Measurements from ENCODE around the gene CA4. TPM values are rescaled to one million over a fixed set of nuclear protein-coding genes. Genes with fewer than 3 reads are reported as not detected.
A peak's percentile ranks its signal among the peaks of the same experiment; 100 is the strongest.

CA4 gene
- total and polyA plus RNA-seq, 4 donors: 0.31 to 10.5 (median 4.1) TPM

DNA sequence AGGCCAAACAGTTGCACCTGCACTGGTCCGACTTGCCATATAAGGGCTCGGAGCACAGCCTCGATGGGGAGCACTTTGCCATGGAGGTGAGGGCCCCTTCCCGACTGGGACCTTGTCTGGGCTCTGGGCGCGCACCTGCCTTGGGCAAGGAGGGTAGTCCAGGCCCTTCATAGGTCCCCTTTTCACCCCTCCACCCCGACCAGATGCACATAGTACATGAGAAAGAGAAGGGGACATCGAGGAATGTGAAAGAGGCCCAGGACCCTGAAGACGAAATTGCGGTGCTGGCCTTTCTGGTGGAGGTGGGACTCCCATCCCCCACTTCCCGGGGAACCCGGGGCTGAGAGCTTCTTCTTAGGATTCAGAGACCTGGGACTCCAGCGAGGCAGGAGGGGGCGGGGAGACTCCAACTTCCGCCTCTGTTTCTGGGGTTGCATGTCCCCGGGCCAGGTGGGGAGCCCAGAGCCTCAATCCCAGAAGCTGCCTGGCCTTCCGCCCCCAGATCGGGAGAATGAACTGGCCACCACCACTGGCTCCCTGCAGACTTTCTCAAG, 7.8 kb downstream of the CA4 start:
- no peak overlapping the region for H3K27ac ChIP-seq (ENCODE audit: low read depth in 1 of 2, low read length in 2 of 2)
- intact Hi-C loops (cut with DNase I): no loop called here
- DNase-seq (peak in 1 of 2 donors; percentile 31), ATAC-seq (ENCODE audit: low FRiP score) (no peak)
- H3K4me3 ChIP-seq (ENCODE audit: low read length in 2 of 2): no peak overlapping the region
- no peaks in the 10 kb centered on the region for H3K27me3 ChIP-seq (ENCODE audit: control insufficient read depth in 1 of 2, insufficient read depth in 2 of 2, low read length in 1 of 2)
- H3K36me3 ChIP-seq (ENCODE audit: control insufficient read depth in 1 of 2, insufficient read depth in 2 of 2, low read length in 1 of 2): no peaks in the 10 kb centered on the region
- no peaks in the 10 kb centered on the region for H3K9me3 ChIP-seq (ENCODE audit: control insufficient read depth, low read length)
- H3K4me1 ChIP-seq (ENCODE audit: control insufficient read depth in 1 of 2, insufficient read depth in 2 of 2, low read length in 2 of 2): no peaks in the 10 kb centered on the region
- WGBS, 2 donors: 71 to 73% methylated on average over 18 of the region's 18 CpGs

DNA sequence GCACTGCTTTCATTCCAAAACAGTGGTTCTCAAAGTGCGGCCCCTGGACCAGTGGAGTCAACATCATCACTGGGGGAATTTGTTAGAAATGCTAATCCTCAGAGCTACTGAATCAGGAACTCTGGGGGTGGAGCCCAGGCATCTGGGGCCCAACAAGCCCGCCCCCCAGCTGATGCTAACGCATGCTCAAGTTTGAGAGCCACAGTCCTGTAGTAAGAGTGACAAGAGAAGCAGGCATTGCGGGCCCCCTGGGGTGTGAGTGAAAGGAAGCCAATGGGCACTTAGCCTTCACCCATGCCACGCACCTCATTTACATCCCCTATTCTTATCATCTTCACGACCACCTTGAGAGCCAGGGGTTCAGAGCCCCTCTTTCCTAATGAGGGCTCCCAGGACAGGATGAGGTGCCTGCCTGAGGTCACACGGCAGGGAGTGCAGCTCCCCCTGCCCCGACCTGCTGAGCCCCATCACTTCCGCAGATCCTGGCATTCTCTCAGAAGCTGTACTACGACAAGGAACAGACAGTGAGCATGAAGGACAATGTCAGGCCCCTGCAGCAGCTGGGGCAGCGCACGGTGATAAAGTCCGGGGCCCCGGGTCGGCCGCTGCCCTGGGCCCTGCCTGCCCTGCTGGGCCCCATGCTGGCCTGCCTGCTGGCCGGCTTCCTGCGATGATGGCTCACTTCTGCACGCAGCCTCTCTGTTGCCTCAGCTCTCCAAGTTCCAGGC, 9.1 kb downstream of the CA4 start:
- DNase-seq (no peak), ATAC-seq (ENCODE audit: low FRiP score) (no peak)
- no peak overlapping the region for H3K4me3 ChIP-seq (ENCODE audit: low read length in 2 of 2)
- intact Hi-C loops (cut with DNase I): no loop called here
- no peaks in the 10 kb centered on the region for H3K36me3 ChIP-seq (ENCODE audit: control insufficient read depth in 1 of 2, insufficient read depth in 2 of 2, low read length in 1 of 2)
- no peaks in the 10 kb centered on the region for H3K27me3 ChIP-seq (ENCODE audit: control insufficient read depth in 1 of 2, insufficient read depth in 2 of 2, low read length in 1 of 2)
- WGBS, 2 donors: 23 to 31% methylated on average over 19 of the region's 19 CpGs
- H3K9me3 ChIP-seq (ENCODE audit: control insufficient read depth, low read length): no peaks in the 10 kb centered on the region
- H3K4me1 ChIP-seq (ENCODE audit: control insufficient read depth in 1 of 2, insufficient read depth in 2 of 2, low read length in 2 of 2): no peaks in the 10 kb centered on the region
- H3K27ac ChIP-seq (ENCODE audit: low read depth in 1 of 2, low read length in 2 of 2): no peak overlapping the region

DNA sequence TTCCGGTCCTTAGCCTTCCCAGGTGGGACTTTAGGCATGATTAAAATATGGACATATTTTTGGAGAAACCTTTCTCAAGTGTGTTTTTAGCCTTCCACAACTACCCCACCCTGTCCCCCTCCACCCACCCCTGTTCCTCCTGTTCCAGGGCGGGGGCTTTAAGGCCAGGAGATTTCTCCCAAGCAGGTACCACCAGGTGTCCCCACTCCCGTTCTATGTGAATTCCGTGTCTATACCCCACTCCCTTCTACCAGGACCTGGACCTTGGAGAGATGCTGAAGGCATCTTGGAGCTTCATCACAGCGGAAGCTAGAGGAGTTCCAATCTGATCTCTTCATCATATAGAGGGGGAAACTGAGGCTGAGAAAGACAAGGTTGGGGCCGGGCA, 9.7 kb downstream of the CA4 start:
- intact Hi-C loops (cut with DNase I): no loop called here
- Histone ChIP-seq H3K36me3 (ENCODE audit: control insufficient read depth in 1 of 2, insufficient read depth in 2 of 2, low read length in 1 of 2) (no peaks in the 10 kb centered on the region), H3K27ac (ENCODE audit: low read depth in 1 of 2, low read length in 2 of 2) (no peak overlapping the region), H3K4me3 (ENCODE audit: low read length in 2 of 2) (no peak overlapping the region), H3K9me3 (ENCODE audit: control insufficient read depth, low read length) (no peaks in the 10 kb centered on the region), H3K27me3 (ENCODE audit: control insufficient read depth in 1 of 2, insufficient read depth in 2 of 2, low read length in 1 of 2) (no peaks in the 10 kb centered on the region), H3K4me1 (ENCODE audit: control insufficient read depth in 1 of 2, insufficient read depth in 2 of 2, low read length in 2 of 2) (no peaks in the 10 kb centered on the region)
- WGBS, 2 donors: 60 to 70% methylated on average over 6 of the region's 6 CpGs
- no peak for DNase-seq
- ATAC-seq (ENCODE audit: low FRiP score): no peak

DNA sequence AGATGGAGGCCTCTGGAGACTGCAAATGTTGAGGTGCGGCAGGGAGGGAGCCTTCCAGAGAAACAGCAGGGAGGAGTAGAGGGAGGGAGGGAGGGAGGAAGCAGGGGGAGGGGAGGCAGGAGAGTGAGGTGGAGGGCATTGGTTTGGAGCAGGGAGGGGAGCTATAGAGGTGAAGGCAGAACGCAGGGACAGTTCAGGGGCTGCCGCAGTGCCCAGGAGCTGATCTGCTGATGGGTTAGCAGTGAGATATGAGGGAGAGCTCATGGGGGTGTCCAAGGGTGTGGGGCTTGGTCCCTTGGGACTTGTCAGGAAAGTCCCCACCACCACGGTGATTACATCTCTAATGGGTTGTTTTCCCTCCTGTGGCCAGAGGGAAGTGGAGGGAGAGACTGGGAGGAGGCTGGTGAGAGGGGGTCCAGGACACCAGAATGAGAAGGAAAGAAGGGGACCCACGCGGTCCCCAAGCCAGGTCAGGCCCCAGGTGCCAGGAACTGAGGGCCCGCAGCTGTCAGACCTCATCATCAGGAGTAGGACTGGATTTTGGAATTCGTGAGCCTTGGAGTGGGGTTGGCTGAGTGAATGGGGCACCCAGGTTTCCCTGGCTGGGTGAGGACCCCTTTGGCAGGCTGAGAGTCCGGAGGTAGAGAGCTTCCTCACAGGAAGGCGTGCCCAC, 11.2 kb downstream of the CA4 start:
- Histone ChIP-seq H3K27me3 (ENCODE audit: control insufficient read depth in 1 of 2, insufficient read depth in 2 of 2, low read length in 1 of 2) (no peaks in the 10 kb centered on the region), H3K9me3 (ENCODE audit: control insufficient read depth, low read length) (no peaks in the 10 kb centered on the region), H3K4me1 (ENCODE audit: control insufficient read depth in 1 of 2, insufficient read depth in 2 of 2, low read length in 2 of 2) (no peaks in the 10 kb centered on the region), H3K4me3 (ENCODE audit: low read length in 2 of 2) (no peak overlapping the region), H3K27ac (ENCODE audit: low read depth in 1 of 2, low read length in 2 of 2) (no peak overlapping the region), H3K36me3 (ENCODE audit: control insufficient read depth in 1 of 2, insufficient read depth in 2 of 2, low read length in 1 of 2) (no peaks in the 10 kb centered on the region)
- ATAC-seq (ENCODE audit: low FRiP score): no peak
- 46 to 52% methylated on average over 10 of the region's 10 CpGs for WGBS, 2 donors
- DNase-seq: no peak
- intact Hi-C loops (cut with DNase I): no loop called here

DNA sequence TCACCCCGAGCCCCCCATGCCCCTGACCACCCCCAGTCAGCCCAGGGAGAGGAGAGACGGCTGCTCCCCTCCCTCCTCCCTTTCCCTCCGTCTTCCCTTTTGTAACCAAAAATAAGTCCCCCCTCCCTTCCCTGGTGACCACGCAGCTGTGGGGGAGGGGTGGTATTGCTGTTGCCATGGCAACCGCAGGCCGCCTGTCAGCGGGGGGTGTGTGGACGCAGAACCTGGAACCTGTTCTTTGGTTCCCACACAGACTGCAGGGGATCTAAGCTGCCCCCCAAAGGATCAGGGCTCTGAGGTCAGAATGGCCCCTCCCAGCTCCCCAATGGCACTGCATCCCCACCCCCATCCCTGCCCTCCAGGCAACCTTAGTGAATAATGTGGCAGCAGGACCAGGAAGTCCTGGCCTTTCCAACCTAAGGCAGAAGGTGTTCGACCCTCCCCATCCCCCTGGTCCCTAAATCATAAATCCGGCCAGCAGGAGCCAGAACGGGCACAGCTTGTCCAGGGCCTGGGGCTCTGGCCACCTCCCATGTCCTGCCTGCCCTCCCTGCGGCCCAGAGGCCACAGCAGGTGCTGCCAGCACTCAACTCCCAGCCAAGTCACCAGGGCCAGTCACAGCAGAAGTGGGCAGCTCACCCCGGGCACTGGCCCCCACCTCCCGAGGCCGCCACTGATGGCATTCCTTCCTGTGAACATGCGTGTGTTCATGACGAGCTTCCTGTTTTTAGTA, 12.0 kb downstream of the CA4 start:
- 36 to 41% methylated on average over 16 to 17 of the region's 17 CpGs for WGBS, 2 donors
- Histone ChIP-seq H3K4me3 (ENCODE audit: low read length in 2 of 2) (no peak overlapping the region), H3K27me3 (ENCODE audit: control insufficient read depth in 1 of 2, insufficient read depth in 2 of 2, low read length in 1 of 2) (no peaks in the 10 kb centered on the region), H3K36me3 (ENCODE audit: control insufficient read depth in 1 of 2, insufficient read depth in 2 of 2, low read length in 1 of 2) (no peaks in the 10 kb centered on the region), H3K9me3 (ENCODE audit: control insufficient read depth, low read length) (no peaks in the 10 kb centered on the region), H3K4me1 (ENCODE audit: control insufficient read depth in 1 of 2, insufficient read depth in 2 of 2, low read length in 2 of 2) (no peaks in the 10 kb centered on the region), H3K27ac (ENCODE audit: low read depth in 1 of 2, low read length in 2 of 2) (no peak overlapping the region)
- DNase-seq: peak in 1 of 2 donors; percentile 74
- no peak for ATAC-seq (ENCODE audit: low FRiP score)
- intact Hi-C loops (cut with DNase I): no loop called here

DNA sequence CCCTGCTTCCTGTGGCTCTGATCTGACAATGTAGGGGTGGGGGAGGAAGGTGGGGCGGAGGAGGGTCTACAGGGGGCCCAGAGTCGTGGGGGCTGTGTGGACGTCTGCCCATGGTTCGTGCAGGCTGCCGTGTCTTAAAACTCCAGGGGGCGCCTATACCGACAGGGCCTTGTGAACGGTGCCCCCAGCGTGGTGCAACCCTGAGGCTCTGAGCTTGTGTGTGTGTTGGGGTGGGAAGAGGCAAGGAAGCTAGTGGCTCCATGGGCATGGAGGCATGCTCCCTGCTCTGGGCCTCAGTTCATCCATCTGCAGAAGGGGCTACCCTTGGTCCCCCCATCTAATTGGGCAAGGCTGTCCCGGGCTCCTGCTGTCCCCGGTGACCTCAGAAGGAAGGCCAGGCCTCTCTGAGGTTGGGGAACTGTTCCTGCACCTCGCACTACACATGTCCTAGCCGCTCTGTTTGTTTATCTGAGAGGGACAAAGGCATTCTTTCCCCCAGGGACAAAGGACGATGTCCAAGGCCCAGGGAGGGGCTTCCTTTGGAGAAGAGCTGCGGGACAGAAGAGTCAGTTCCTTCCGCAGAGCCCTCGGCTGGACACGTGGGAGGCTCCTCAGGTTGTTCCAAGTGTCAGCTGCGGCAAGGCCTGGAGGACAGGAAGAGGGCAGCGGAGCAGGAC, 13.5 kb downstream of the CA4 start:
- H3K36me3 ChIP-seq (ENCODE audit: control insufficient read depth in 1 of 2, insufficient read depth in 2 of 2, low read length in 1 of 2): no peaks in the 10 kb centered on the region
- no peaks in the 10 kb centered on the region for H3K27me3 ChIP-seq (ENCODE audit: control insufficient read depth in 1 of 2, insufficient read depth in 2 of 2, low read length in 1 of 2)
- DNase-seq (no peak), ATAC-seq (ENCODE audit: low FRiP score) (peak; percentile 19)
- H3K4me1 ChIP-seq (ENCODE audit: control insufficient read depth in 1 of 2, insufficient read depth in 2 of 2, low read length in 2 of 2): no peaks in the 10 kb centered on the region
- no peaks in the 10 kb centered on the region for H3K9me3 ChIP-seq (ENCODE audit: control insufficient read depth, low read length)
- H3K4me3 ChIP-seq (ENCODE audit: low read length in 2 of 2): no peak overlapping the region
- WGBS, 2 donors: 45 to 55% methylated on average over 20 of the region's 20 CpGs
- intact Hi-C loops (cut with DNase I): no loop called here
- H3K27ac ChIP-seq (ENCODE audit: low read depth in 1 of 2, low read length in 2 of 2): no peak overlapping the region

DNA sequence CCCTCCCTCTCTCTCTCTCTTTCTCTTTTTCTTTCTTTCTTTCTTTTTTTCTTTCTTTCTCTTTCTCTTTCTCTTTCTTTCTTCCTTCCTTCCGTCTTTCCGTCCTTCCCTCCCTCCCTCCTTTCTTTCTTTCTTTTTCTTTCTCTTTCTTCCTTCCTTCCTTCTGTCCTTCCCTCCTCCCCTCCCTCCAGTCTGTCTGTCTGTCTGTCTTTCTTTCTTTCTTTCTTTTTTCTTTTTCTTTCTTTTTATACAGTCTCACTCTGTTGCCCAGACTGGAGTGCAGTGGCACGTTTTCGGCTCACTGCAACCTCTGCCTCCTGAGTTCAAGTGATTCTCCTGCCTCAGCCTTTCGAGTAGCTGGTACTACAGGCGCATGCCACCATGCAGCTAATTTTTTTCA, 14.4 kb downstream of the CA4 start:
- no peaks in the 10 kb centered on the region for H3K4me1 ChIP-seq (ENCODE audit: control insufficient read depth in 1 of 2, insufficient read depth in 2 of 2, low read length in 2 of 2)
- H3K27ac ChIP-seq (ENCODE audit: low read depth in 1 of 2, low read length in 2 of 2): no peak overlapping the region
- no peaks in the 10 kb centered on the region for H3K9me3 ChIP-seq (ENCODE audit: control insufficient read depth, low read length)
- intact Hi-C loops (cut with DNase I): no loop called here
- H3K36me3 ChIP-seq (ENCODE audit: control insufficient read depth in 1 of 2, insufficient read depth in 2 of 2, low read length in 1 of 2): no peaks in the 10 kb centered on the region
- DNase-seq: no peak
- no peak for ATAC-seq (ENCODE audit: low FRiP score)
- no peak overlapping the region for H3K4me3 ChIP-seq (ENCODE audit: low read length in 2 of 2)
- 84 to 85% methylated on average over 6 of the region's 6 CpGs for WGBS, 2 donors
- H3K27me3 ChIP-seq (ENCODE audit: control insufficient read depth in 1 of 2, insufficient read depth in 2 of 2, low read length in 1 of 2): no peaks in the 10 kb centered on the region

DNA sequence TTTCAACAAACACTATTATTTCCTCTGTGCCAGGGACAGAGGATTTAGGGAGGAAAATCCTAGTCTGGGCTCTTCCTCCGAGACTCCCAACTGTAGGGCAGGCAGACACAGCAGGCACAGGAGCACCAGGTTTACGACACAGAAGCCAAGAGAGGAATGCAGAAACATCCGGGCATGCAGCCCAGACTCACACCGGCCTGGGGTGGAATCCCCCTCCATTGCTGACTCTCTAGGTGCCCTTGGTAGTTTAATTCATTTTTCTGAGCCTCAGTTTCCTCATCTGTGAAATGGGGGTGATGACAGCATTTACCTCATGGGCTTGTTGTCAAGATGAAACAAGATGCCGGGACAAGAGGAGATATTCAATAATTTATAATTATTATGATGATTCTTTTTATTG, 14.9 kb downstream of the CA4 start:
- WGBS, 2 donors: 59% methylated on average over 5 of the region's 5 CpGs
- intact Hi-C loops (cut with DNase I): no loop called here

More for the DNA sequence above, 14.9 kb downstream of the CA4 start:
- Histone ChIP-seq H3K4me3 (ENCODE audit: low read length in 2 of 2) (no peak overlapping the region), H3K9me3 (ENCODE audit: control insufficient read depth, low read length) (no peaks in the 10 kb centered on the region), H3K27ac (ENCODE audit: low read depth in 1 of 2, low read length in 2 of 2) (no peak overlapping the region), H3K36me3 (ENCODE audit: control insufficient read depth in 1 of 2, insufficient read depth in 2 of 2, low read length in 1 of 2) (no peaks in the 10 kb centered on the region), H3K27me3 (ENCODE audit: control insufficient read depth in 1 of 2, insufficient read depth in 2 of 2, low read length in 1 of 2) (no peaks in the 10 kb centered on the region), H3K4me1 (ENCODE audit: control insufficient read depth in 1 of 2, insufficient read depth in 2 of 2, low read length in 2 of 2) (no peaks in the 10 kb centered on the region)
- no peak for DNase-seq
- ATAC-seq (ENCODE audit: low FRiP score): no peak

Measured in aorta (tissue), 5 donors.